ENCODE results near the gene RYR1.

The RYR1 gene

GRCh38 chr19:38562096-38562495, 128.6 kb downstream of the RYR1 start:
- Mint-ChIP-seq H3K4me1 (no peaks in the 10 kb centered on the region), H3K4me3 (no peak overlapping the region), H3K27ac (peak overlapping the region; percentile 65), H3K27me3 (ENCODE audit: low read depth, poor library complexity) (peaks cover 15% of the 10 kb centered on the region), H3K36me3 (ENCODE audit: low read depth) (peaks cover 5% of the 10 kb centered on the region), H3K9me3 (no peaks in the 10 kb centered on the region)
- no peak for DNase-seq
- no peak for TF ChIP-seq CTCF (IDR thresholded peaks at IDR 0.05)

DNA sequence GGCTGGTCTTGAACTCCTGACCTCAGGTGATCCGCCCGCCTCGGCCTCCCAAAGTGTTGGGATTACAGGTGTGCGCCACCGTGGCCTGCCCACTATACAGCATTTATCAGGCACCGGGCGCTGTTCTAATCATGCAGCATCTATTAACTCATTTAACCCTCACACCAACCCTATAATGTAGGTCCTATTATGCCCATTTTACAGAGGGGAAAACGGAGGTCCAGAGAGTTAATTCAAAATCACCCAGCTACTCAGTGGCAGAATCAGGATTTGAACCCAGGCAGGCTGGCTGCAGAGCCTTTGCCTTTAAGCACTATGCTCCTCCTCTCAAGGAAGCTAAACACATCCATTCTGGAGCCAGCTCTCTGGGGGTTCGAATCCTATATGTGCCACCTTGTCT, 130.0 kb downstream of the RYR1 start:
- no peak overlapping the region for H3K27ac Mint-ChIP-seq
- H3K4me3 Mint-ChIP-seq = no peak overlapping the region
- TF ChIP-seq CTCF (IDR thresholded peaks at IDR 0.05) = no peak
- no peak for DNase-seq
- H3K9me3 Mint-ChIP-seq = no peaks in the 10 kb centered on the region
- H3K36me3 Mint-ChIP-seq (ENCODE audit: low read depth) = peaks cover 5% of the 10 kb centered on the region
- peaks cover 15% of the 10 kb centered on the region for H3K27me3 Mint-ChIP-seq (ENCODE audit: low read depth, poor library complexity)
- H3K4me1 Mint-ChIP-seq = no peaks in the 10 kb centered on the region

DNA sequence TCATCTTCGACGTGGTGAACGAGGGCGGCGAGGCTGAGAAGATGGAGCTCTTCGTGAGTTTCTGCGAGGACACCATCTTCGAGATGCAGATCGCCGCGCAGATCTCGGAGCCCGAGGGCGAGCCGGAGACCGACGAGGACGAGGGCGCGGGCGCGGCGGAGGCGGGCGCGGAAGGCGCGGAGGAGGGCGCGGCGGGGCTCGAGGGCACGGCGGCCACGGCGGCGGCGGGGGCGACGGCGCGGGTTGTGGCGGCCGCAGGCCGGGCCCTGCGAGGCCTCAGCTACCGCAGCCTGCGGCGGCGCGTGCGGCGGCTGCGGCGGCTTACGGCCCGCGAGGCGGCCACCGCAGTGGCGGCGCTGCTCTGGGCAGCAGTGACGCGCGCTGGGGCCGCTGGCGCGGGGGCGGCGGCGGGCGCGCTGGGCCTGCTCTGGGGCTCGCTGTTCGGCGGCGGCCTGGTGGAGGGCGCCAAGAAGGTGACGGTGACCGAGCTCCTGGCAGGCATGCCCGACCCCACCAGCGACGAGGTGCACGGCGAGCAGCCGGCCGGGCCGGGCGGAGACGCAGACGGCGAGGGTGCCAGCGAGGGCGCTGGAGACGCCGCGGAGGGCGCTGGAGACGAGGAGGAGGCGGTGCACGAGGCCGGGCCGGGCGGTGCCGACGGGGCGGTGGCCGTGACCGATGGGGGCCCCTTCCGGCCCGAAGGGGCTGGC, 131.6 kb downstream of the RYR1 start:
- Mint-ChIP-seq H3K27ac (no peak overlapping the region), H3K4me3 (no peak overlapping the region), H3K9me3 (no peaks in the 10 kb centered on the region), H3K27me3 (ENCODE audit: low read depth, poor library complexity) (peaks cover 15% of the 10 kb centered on the region), H3K36me3 (ENCODE audit: low read depth) (peaks cover 5% of the 10 kb centered on the region), H3K4me1 (no peaks in the 10 kb centered on the region)
- no peak for DNase-seq
- TF ChIP-seq CTCF (IDR thresholded peaks at IDR 0.05) = no peak

- H3K27me3 Mint-ChIP-seq (ENCODE audit: low read depth, poor library complexity) = peaks cover 14% of the 10 kb centered on the region
- H3K27ac Mint-ChIP-seq = peak overlapping the region; percentile 61
- H3K9me3 Mint-ChIP-seq = no peaks in the 10 kb centered on the region
- TF ChIP-seq CTCF (IDR thresholded peaks at IDR 0.05) = no peak
- H3K4me3 Mint-ChIP-seq = no peak overlapping the region
- no peak for DNase-seq
- peaks cover 5% of the 10 kb centered on the region for H3K36me3 Mint-ChIP-seq (ENCODE audit: low read depth)
- no peaks in the 10 kb centered on the region for H3K4me1 Mint-ChIP-seq
Observed at GRCh38 chr19:38565691-38566105, 132.2 kb downstream of the RYR1 start.

DNA sequence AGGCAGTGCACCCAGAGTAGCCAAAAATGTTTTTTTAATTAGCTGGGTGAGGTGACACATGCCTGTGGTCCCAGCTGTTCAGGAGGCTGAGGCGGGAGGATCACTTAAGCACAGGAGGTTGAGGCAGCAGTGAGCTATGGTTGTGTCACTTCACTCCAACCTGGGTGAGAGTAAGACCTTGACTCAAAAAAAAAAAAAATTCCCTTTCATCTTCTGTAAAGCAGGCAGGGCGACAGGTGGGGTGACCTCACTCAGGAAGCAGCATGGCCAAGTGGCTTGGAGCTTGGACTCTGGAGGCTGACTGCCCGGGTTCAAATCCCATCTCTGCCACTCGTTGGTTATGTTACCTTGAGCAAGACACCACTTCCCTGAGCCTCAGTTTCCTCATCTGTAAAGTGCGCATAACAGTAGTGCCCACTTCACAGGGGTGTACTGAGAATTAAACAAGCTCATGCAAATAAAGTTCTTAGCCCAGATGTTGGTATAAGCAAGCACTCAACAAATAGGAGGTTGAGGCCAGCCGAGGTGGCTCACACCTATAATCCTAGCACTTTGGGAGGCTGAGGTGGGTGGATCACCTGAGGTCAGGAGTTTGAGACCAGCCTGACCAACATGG, 136.0 kb downstream of the RYR1 start:
- TF ChIP-seq CTCF (IDR thresholded peaks at IDR 0.05) = no peak
- Mint-ChIP-seq H3K27me3 (ENCODE audit: low read depth, poor library complexity) (peaks cover 4% of the 10 kb centered on the region), H3K27ac (no peak overlapping the region), H3K4me3 (no peak overlapping the region), H3K4me1 (no peaks in the 10 kb centered on the region), H3K9me3 (no peaks in the 10 kb centered on the region), H3K36me3 (ENCODE audit: low read depth) (no peaks in the 10 kb centered on the region)
- DNase-seq = no peak

GRCh38 chr19:38571682-38572081, 138.2 kb downstream of the RYR1 start:
- Mint-ChIP-seq H3K4me3 (no peak overlapping the region), H3K27me3 (ENCODE audit: low read depth, poor library complexity) (no peaks in the 10 kb centered on the region), H3K4me1 (no peaks in the 10 kb centered on the region), H3K9me3 (no peaks in the 10 kb centered on the region), H3K36me3 (ENCODE audit: low read depth) (no peaks in the 10 kb centered on the region), H3K27ac (no peak overlapping the region)
- TF ChIP-seq CTCF (IDR thresholded peaks at IDR 0.05) = no peak
- no peak for DNase-seq

All from nephron progenitor cell (in vitro differentiated cells).